ENCODE results near the gene CCDC106.

DNA sequence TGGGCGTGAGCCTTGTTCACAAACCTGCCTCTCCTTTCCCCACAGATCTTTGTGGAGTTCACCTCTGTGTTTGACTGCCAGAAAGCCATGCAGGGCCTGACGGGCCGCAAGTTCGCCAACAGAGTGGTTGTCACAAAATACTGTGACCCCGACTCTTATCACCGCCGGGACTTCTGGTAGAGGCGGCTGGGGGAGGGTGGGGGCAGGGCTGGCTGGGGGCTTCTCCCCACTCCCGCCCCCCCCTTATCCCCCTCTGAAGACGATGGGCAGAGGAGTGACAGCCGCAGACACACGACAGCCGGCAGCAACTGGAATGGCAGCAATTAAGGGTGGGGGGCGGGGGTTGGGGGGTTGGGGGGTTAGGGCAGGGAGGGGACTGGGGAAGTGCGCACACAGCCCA lies 25.9 kb downstream of the CCDC106 start:
- TF ChIP-seq, protein P1, sequence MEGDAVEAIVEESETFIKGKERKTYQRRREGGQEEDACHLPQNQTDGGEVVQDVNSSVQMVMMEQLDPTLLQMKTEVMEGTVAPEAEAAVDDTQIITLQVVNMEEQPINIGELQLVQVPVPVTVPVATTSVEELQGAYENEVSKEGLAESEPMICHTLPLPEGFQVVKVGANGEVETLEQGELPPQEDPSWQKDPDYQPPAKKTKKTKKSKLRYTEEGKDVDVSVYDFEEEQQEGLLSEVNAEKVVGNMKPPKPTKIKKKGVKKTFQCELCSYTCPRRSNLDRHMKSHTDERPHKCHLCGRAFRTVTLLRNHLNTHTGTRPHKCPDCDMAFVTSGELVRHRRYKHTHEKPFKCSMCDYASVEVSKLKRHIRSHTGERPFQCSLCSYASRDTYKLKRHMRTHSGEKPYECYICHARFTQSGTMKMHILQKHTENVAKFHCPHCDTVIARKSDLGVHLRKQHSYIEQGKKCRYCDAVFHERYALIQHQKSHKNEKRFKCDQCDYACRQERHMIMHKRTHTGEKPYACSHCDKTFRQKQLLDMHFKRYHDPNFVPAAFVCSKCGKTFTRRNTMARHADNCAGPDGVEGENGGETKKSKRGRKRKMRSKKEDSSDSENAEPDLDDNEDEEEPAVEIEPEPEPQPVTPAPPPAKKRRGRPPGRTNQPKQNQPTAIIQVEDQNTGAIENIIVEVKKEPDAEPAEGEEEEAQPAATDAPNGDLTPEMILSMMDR (conservative IDR thresholded peaks at IDR 0.05; ENCODE audit: low read length), result no peak
- TF ChIP-seq EZH2phosphoT487 (IDR thresholded peaks at IDR 0.05; ENCODE audit: borderline replicate concordance), result no peak

Measured in Loucy (cell line).